ENCODE results near the gene TEX2. TPM values are rescaled to one million over a fixed set of nuclear protein-coding genes. Genes with fewer than 3 reads are reported as not detected.
A peak's percentile ranks its signal among the peaks of the same experiment; 100 is the strongest.
"Not testable (repeated sequence)": the region's sequence is repeated elsewhere in the genome, so short reads cannot be mapped to it uniquely, and the experiment has no call there.

Gene TEX2
- total RNA-seq, 2 donors from 2014 or later: 42.6 to 44.4 TPM

- Histone ChIP-seq H3K36me3 (no peaks in the 10 kb centered on the region), H3K27me3 (no peaks in the 10 kb centered on the region), H3K4me1 (peaks cover 0 to 30% of the 10 kb centered on the region in 2 donors), H3K9me3 (no peaks in the 10 kb centered on the region), H3K4me3 (peak overlapping the region; percentile 82 to 83), H3K27ac (peak overlapping the region; percentile 95 to 99)
- no peak for DNase-seq (ENCODE audit: low spot score)
- TF ChIP-seq CTCF (IDR thresholded peaks at IDR 0.05): no peak
Observed at GRCh38 chr17:64128787-64129514, 134.1 kb downstream of the TEX2 start.

- no peak for TF ChIP-seq CTCF (IDR thresholded peaks at IDR 0.05)
- no peak for DNase-seq (ENCODE audit: low spot score)
- Histone ChIP-seq H3K36me3 (no peaks in the 10 kb centered on the region), H3K27ac (no peak overlapping the region), H3K4me3 (no peak overlapping the region), H3K4me1 (peaks cover 0 to 30% of the 10 kb centered on the region in 2 donors), H3K27me3 (no peaks in the 10 kb centered on the region), H3K9me3 (no peaks in the 10 kb centered on the region)
Observed at GRCh38 chr17:64126918-64127317, 136.1 kb downstream of the TEX2 start.

GRCh38 chr17:64125937-64126336 lies 137.1 kb downstream of the TEX2 start:
- no peak for TF ChIP-seq CTCF (IDR thresholded peaks at IDR 0.05)
- DNase-seq (ENCODE audit: low spot score): no peak
- Histone ChIP-seq H3K4me1 (peaks cover 0 to 22% of the 10 kb centered on the region in 2 donors), H3K36me3 (no peaks in the 10 kb centered on the region), H3K27me3 (no peaks in the 10 kb centered on the region), H3K4me3 (no peak overlapping the region), H3K9me3 (no peaks in the 10 kb centered on the region), H3K27ac (no peak overlapping the region)

GRCh38 chr17:64124609-64125008 lies 138.5 kb downstream of the TEX2 start:
- no peaks in the 10 kb centered on the region for H3K9me3 ChIP-seq
- H3K4me3 ChIP-seq: no peak overlapping the region
- H3K36me3 ChIP-seq: no peaks in the 10 kb centered on the region
- no peaks in the 10 kb centered on the region for H3K27me3 ChIP-seq
- no peak overlapping the region for H3K27ac ChIP-seq
- no peak for DNase-seq (ENCODE audit: low spot score)
- peaks cover 0 to 15% of the 10 kb centered on the region in 2 donors for H3K4me1 ChIP-seq
- no peak for TF ChIP-seq CTCF (IDR thresholded peaks at IDR 0.05)

GRCh38 chr17:64123114-64123513 lies 139.9 kb downstream of the TEX2 start:
- Histone ChIP-seq H3K4me1 (peaks cover 0 to 15% of the 10 kb centered on the region in 2 donors), H3K4me3 (no peak overlapping the region), H3K27me3 (no peaks in the 10 kb centered on the region), H3K27ac (no peak overlapping the region), H3K36me3 (no peaks in the 10 kb centered on the region), H3K9me3 (no peaks in the 10 kb centered on the region)
- no peak for TF ChIP-seq CTCF (IDR thresholded peaks at IDR 0.05)
- DNase-seq (ENCODE audit: low spot score): no peak

GRCh38 chr17:64120972-64121786 lies 141.9 kb downstream of the TEX2 start:
- H3K27me3 ChIP-seq; H3K4me3 ChIP-seq; H3K36me3 ChIP-seq; H3K27ac ChIP-seq; H3K9me3 ChIP-seq; DNase-seq (ENCODE audit: low spot score): not testable (repeated sequence)
- H3K4me1 ChIP-seq: peaks cover 0 to 15% of the 10 kb centered on the region in 2 donors
